ENCODE results near the gene MRPL33.

MRPL33 gene

GRCh38 chr2:27779417-27780055, 8.0 kb downstream of the MRPL33 start:
- DNase-seq = no peak

- peak; percentile 38 for DNase-seq
Measured at GRCh38 chr2:27781496-27781895, 10.0 kb downstream of the MRPL33 start.

GRCh38 chr2:27782701-27783100, 11.2 kb downstream of the MRPL33 start:
- DNase-seq = no peak

- no peak for DNase-seq
Measured at GRCh38 chr2:27790796-27791195, 19.3 kb downstream of the MRPL33 start.

- no peak for DNase-seq
Measured at GRCh38 chr2:27792759-27793158, 21.2 kb downstream of the MRPL33 start.

- no peak for DNase-seq
Measured at GRCh38 chr2:27795093-27795834, 23.7 kb downstream of the MRPL33 start.

- DNase-seq = no peak
Measured at GRCh38 chr2:27795868-27796277, 24.4 kb downstream of the MRPL33 start.

- DNase-seq = no peak
Measured at GRCh38 chr2:27796791-27797765, 25.6 kb downstream of the MRPL33 start.

GRCh38 chr2:27797841-27798240, 26.3 kb downstream of the MRPL33 start:
- DNase-seq = no peak

- no peak for DNase-seq
Measured at GRCh38 chr2:27798486-27798885, 27.0 kb downstream of the MRPL33 start.

GRCh38 chr2:27798948-27799645, 27.6 kb downstream of the MRPL33 start:
- no peak for DNase-seq

GRCh38 chr2:27799646-27800010, 28.1 kb downstream of the MRPL33 start:
- DNase-seq = no peak

GRCh38 chr2:27800856-27801255, 29.3 kb downstream of the MRPL33 start:
- no peak for DNase-seq

GRCh38 chr2:27802547-27802946, 31.0 kb downstream of the MRPL33 start:
- DNase-seq = no peak

- DNase-seq = no peak
Measured at GRCh38 chr2:27803046-27803445, 31.5 kb downstream of the MRPL33 start.

GRCh38 chr2:27804146-27804545, 32.6 kb downstream of the MRPL33 start:
- no peak for DNase-seq

GRCh38 chr2:27805180-27805579, 33.7 kb downstream of the MRPL33 start:
- DNase-seq = no peak

- DNase-seq = no peak
Measured at GRCh38 chr2:27806311-27807059, 35.0 kb downstream of the MRPL33 start.

GRCh38 chr2:27807476-27807875, 36.0 kb downstream of the MRPL33 start:
- DNase-seq = peak; percentile 22

GRCh38 chr2:27808418-27808817, 36.9 kb downstream of the MRPL33 start:
- DNase-seq = no peak

GRCh38 chr2:27808984-27809383, 37.5 kb downstream of the MRPL33 start:
- DNase-seq = no peak

- DNase-seq = no peak
Measured at GRCh38 chr2:27809761-27810241, 38.3 kb downstream of the MRPL33 start.

Data from NCI-H2171 treated with DMSO at 0.1 percent for 48 hours (cell line).